HG03565 (cell line): ENCODE data around the gene DNAH10.

Experiments
- ATAC-seq: cut with Tn5 transposase; IDR thresholded peaks from one replicate; pipeline ENCODE4 v1.9.1; 2021; ENCODE audit warnings: mild to moderate bottlenecking, moderate library complexity; ENCODE audit not compliant: unreplicated experiment

DNAH10 gene

GRCh38 chr12:123931686-123932321, 169.7 kb downstream of the DNAH10 start:
- no peak for ATAC-seq

DNA sequence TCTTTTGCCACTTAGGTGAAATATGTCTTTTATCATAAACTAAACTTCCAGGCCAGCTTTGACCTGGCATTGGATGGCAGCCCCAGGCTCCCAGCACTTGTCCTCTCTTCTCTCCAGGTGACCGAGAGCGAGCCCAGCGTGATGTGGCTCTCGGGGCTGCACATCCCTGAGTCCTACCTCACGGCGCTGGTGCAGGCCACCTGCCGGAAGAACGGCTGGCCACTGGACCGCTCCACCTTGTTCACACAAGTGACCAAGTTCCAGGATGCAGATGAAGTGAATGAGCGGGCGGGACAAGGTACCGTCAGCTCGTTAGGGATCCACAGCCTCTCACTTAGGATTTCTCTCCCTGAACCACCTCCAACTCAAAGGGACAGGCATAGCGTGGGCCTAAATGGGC, 171.1 kb downstream of the DNAH10 start:
- no peak for ATAC-seq

DNA sequence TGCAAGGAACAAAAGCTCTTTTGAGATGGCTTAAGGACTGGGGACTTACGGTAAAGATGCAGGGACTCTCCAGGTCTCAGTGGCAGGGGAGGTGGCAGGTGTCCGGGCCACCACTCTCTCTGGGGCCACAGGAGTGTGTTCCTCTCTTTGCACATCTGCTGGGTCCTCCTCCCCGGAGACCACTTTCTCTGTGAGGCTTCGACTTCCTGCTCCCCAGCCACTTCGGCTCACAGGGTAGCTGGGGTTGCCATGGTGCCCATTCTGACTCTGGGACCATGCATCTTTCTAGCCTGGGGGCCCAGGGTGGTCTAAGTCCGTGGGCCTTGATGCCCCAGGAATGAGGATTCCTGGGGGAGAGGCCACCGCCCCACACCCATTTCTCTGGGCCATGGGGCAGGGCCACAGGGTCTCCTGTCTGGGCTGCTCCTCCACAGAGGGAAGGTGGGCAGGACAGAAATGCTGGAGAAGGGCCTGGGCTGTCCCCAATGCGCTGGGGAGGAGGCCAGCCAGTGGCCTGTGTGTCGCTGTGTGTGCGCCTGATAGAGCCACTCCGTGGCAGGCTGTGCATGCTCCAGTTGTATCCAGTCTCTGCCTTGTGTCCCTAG, 172.0 kb downstream of the DNAH10 start:
- no peak for ATAC-seq

GRCh38 chr12:123934829-123935228, 172.7 kb downstream of the DNAH10 start:
- no peak for ATAC-seq

GRCh38 chr12:123935956-123936355, 173.9 kb downstream of the DNAH10 start:
- no peak for ATAC-seq

DNA sequence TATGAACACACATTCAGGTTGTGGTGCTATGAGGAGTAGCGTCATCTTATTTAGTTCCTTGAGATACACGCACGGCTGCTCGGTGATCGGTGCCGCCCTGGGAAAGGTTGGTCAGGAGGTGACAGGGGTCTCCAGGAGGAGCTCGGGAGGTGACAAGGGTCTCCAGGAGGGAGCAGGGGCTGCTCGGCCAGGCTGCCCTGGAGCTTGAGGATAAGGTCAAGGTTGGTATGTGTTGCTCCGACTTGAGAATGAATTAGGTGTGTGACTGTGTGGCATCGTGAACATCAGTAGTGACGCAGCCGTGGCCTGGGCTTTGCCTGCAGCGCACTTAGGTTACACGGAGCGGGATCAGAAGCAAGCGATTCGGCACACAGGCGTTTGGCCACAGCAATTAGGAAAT, 174.4 kb downstream of the DNAH10 start:
- ATAC-seq, result no peak

GRCh38 chr12:123936956-123937706, 175.0 kb downstream of the DNAH10 start:
- no peak for ATAC-seq

GRCh38 chr12:123937707-123938591, 175.8 kb downstream of the DNAH10 start:
- no peak for ATAC-seq

- no peak for ATAC-seq
Observed at GRCh38 chr12:123938679-123939480, 176.8 kb downstream of the DNAH10 start.

GRCh38 chr12:123939716-123940626, 177.9 kb downstream of the DNAH10 start:
- no peak for ATAC-seq

GRCh38 chr12:123940627-123940966, 178.5 kb downstream of the DNAH10 start:
- ATAC-seq, result no peak

DNA sequence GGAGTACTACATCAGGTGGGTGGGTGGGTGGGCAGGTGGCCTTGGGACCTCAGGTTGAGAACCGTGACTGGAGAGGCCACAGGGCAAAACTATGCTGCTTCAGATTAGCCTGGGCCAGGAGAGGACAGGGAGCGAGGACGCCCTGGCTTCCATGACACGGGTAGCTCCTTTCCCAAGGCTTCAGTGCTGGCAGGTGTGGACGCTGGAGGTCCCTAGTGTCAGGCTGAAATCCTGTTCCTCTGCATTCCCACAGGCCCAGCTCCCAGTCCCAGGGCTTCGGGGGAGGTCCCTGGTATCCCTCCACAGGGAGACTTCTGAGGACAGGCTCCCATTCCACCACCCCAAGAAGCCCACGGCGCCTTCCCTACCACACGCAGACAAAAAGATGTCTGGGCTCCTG, 178.9 kb downstream of the DNAH10 start:
- ATAC-seq, result no peak

GRCh38 chr12:123941624-123942237, 179.6 kb downstream of the DNAH10 start:
- ATAC-seq, result no peak

- no peak for ATAC-seq
Observed at GRCh38 chr12:123942238-123942653, 180.1 kb downstream of the DNAH10 start.

DNA sequence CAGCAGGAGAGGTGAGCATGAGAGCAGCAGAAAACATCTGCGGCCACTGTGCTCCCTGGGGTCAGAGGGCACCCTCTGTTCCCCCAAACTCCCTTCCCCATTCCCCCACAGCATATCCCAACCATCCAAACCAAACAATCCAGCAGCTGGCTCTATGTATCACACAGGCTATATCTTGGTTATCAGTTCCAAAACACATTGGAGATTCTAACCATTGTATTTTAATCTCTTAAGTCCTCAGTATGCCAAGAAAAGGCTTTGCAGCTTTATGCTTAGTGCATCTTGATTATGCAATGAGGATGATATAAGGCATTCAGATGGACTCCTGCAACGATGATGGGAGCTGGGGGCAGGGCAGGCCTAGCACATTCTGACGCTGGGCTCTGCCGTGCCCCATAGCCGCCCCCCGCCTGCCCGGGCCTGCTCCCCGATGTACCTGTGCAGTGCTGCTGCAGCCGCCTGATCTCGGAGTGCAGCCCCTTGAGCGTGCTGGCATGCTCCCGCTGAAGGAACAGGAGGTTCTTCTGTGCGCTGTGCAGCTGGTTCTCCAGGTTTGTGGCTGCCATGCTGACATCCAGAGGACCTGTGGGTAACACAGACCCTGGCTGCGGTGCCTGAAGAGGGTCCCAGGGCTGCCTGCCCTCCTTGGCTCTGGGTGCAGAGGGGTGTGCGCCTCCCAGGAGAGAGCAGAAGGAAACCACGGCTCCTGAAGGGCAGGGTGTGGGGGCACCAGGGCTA, 181.0 kb downstream of the DNAH10 start:
- no peak for ATAC-seq

- ATAC-seq, result no peak
Observed at GRCh38 chr12:123943816-123944215, 181.7 kb downstream of the DNAH10 start.

GRCh38 chr12:123944696-123945095, 182.6 kb downstream of the DNAH10 start:
- ATAC-seq, result no peak
